HG03196 (cell line): ENCODE data around the gene PPM1E.

Source experiments
- ATAC-seq: cut with Tn5 transposase; IDR thresholded peaks from one replicate; pipeline ENCODE4 v1.9.1; 2021; ENCODE audit not compliant: unreplicated experiment

The PPM1E gene

GRCh38 chr17:59030811-59031210 lies 275.2 kb downstream of the PPM1E start:
- no peak for ATAC-seq
